Neuronal stem cell (in vitro differentiated cells): ENCODE measurements around the gene PPP1R27. TPM values are rescaled to one million over a fixed set of nuclear protein-coding genes. Genes with fewer than 3 reads are reported as not detected.

Source experiments
- DNase-seq: peaks from one replicate; pipeline ENCODE4 v3.0.0-alpha.2; 2013; ENCODE audit warnings: low spot score
- H2AFZ ChIP-seq: one replicate; pipeline ENCODE4 v1.6.1; 2013; ENCODE audit warnings: mild to moderate bottlenecking, low read length, inconsistent platforms
- H2AK5ac ChIP-seq: 2 replicates; pipeline ENCODE4 v1.6.1; 2013; ENCODE audit warnings: low read depth, mild to moderate bottlenecking, inconsistent platforms, low read length, moderate library complexity, mixed read lengths
- H2BK120ac ChIP-seq: 2 replicates; pipeline ENCODE4 v1.6.1; 2013; ENCODE audit warnings: low read depth, mild to moderate bottlenecking, inconsistent platforms, low read length, moderate library complexity, mixed read lengths
- H2BK12ac ChIP-seq: one replicate; pipeline ENCODE4 v1.6.1; 2013; ENCODE audit warnings: low read length, inconsistent platforms
- H2BK15ac ChIP-seq: 2 replicates; pipeline ENCODE4 v1.6.1; 2013; ENCODE audit warnings: mild to moderate bottlenecking, low read length, inconsistent platforms, mixed read lengths
- H2BK5ac ChIP-seq: one replicate; pipeline ENCODE4 v1.6.1; 2013; ENCODE audit warnings: inconsistent platforms, mild to moderate bottlenecking, low read length, moderate library complexity
- H3K14ac ChIP-seq: one replicate; pipeline ENCODE4 v1.6.1; 2013; ENCODE audit warnings: low read length, inconsistent platforms
- H3K18ac ChIP-seq: 2 replicates; pipeline ENCODE4 v1.6.1; 2013; ENCODE audit warnings: low read length, inconsistent platforms
- H3K23ac ChIP-seq: 2 replicates; pipeline ENCODE4 v1.6.1; 2013; ENCODE audit warnings: low read depth, mild to moderate bottlenecking, mixed read lengths, low read length, inconsistent platforms; ENCODE audit not compliant: poor library complexity
- H3K27ac ChIP-seq: replicated peaks from 3 replicates; pipeline ENCODE4 v1.5.1; 2013; ENCODE audit warnings: low read length, inconsistent platforms
- H3K27me3 ChIP-seq, 3 experiments: 2 replicates each; pipeline ENCODE4 v1.6.1; 2013; ENCODE audit warnings: low read length in 3 of 3, mild to moderate bottlenecking in 2 of 3, inconsistent platforms in 1 of 3, low read depth in 1 of 3, mixed read lengths in 1 of 3, moderate library complexity in 1 of 3; ENCODE audit not compliant: control insufficient read depth in 3 of 3, insufficient read depth in 3 of 3
- H3K36me3 ChIP-seq, 2 donors: replicated peaks in 1 of 2; 2 replicates each; pipeline ENCODE4 v1.6.1; 2013; ENCODE audit warnings: low read length in 2 of 2; ENCODE audit not compliant: control insufficient read depth in 2 of 2, insufficient read depth in 2 of 2
- H3K4ac ChIP-seq: 2 replicates; pipeline ENCODE4 v1.6.1; 2013; ENCODE audit warnings: inconsistent platforms, mild to moderate bottlenecking, low read length, moderate library complexity
- H3K4me1 ChIP-seq, 2 donors: 1 replicate in 1 of 2; 2 replicates in 1 of 2; pipeline ENCODE4 v1.6.1; 2013; ENCODE audit warnings: low read length in 2 of 2, low read depth in 1 of 2; ENCODE audit not compliant: control insufficient read depth in 2 of 2, insufficient read depth in 1 of 2
- H3K4me2 ChIP-seq: one replicate; pipeline ENCODE4 v1.6.1; 2013; ENCODE audit warnings: mild to moderate bottlenecking, low read length, inconsistent platforms; ENCODE audit not compliant: insufficient read depth, poor library complexity, severe bottlenecking
- H3K4me3 ChIP-seq, 2 donors: 2 replicates each; pipeline ENCODE4 v1.5.1; 2013; ENCODE audit warnings: low read length in 2 of 2, mild to moderate bottlenecking in 2 of 2, inconsistent platforms in 1 of 2, moderate library complexity in 1 of 2
- H3K79me1 ChIP-seq: one replicate; pipeline ENCODE4 v1.6.1; 2013; ENCODE audit warnings: low read depth, mild to moderate bottlenecking, inconsistent platforms, low read length, moderate library complexity
- H3K9ac ChIP-seq: one replicate; pipeline ENCODE4 v1.6.1; 2013; ENCODE audit warnings: mild to moderate bottlenecking, low read depth, low read length, inconsistent platforms; ENCODE audit not compliant: poor library complexity
- H3K9me3 ChIP-seq, 2 donors: replicated peaks in 1 of 2; 2 replicates each; pipeline versions ENCODE3 to v1.6.1; 2013; ENCODE audit warnings: low read length in 2 of 2, mild to moderate bottlenecking in 2 of 2, inconsistent platforms in 1 of 2, low read depth in 1 of 2, mixed read lengths in 1 of 2, moderate library complexity in 1 of 2; ENCODE audit not compliant: control insufficient read depth in 2 of 2, insufficient read depth in 1 of 2
- H4K8ac ChIP-seq: one replicate; pipeline ENCODE4 v1.6.1; 2013; ENCODE audit warnings: low read depth, mild to moderate bottlenecking, inconsistent platforms, low read length, moderate library complexity
- H4K91ac ChIP-seq: one replicate; pipeline ENCODE4 v1.6.1; 2013; ENCODE audit warnings: low read length, low read depth, mild to moderate bottlenecking, inconsistent platforms; ENCODE audit not compliant: poor library complexity
- WGBS, 2 donors: extraction: QIAGEN DNeasy Blood & Tissue Kit; methylation state at CpG; one replicate each; pipeline ENCODE4 v1.1.7; 2013; ENCODE audit warnings: missing lambda C conversion rate in 2 of 2, mixed read lengths in 1 of 2; ENCODE audit not compliant: insufficient read length in 2 of 2, insufficient replicate concordance in 1 of 2; ENCODE audit errors: extremely low coverage in 2 of 2; 5-methylcytosine and 5-hydroxymethylcytosine counted together
- polyA plus RNA-seq, 2 experiments: library from polyadenylated mRNA; stranded (reverse); fragments of 200-250 nt; gene quantifications; one replicate each; pipeline ENCODE4 v1.2.3, GENCODE V29; 2013

Gene PPP1R27, protein sequence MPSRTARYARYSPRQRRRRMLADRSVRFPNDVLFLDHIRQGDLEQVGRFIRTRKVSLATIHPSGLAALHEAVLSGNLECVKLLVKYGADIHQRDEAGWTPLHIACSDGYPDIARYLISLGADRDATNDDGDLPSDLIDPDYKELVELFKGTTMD
- 0.20 TPM for polyA plus RNA-seq (2013, experiment 1 of 2)
- polyA plus RNA-seq (2013, experiment 2 of 2): 0.21 TPM

GRCh38 chr17:81834831-81835267 lies at the start of gene PPP1R27:
PPP1R27 (minus strand) TSS chr17:81835050; CDS start chr17:81834953, 97 bp downstream.
- H3K14ac ChIP-seq: no peak within 1 kb of the TSS
- peak within 1 kb of the TSS; percentile 65 for H4K8ac ChIP-seq
- peak within 1 kb of the TSS; percentile 81 to 96 for H3K4me3 ChIP-seq
- H3K4me2 ChIP-seq: peak within 1 kb of the TSS; percentile 77
- H3K27me3 ChIP-seq: no peaks in the 10 kb centered on the region
- peak within 1 kb of the TSS; percentile 30 for H3K9ac ChIP-seq
- H2BK15ac ChIP-seq: no peak within 1 kb of the TSS
- H2BK120ac ChIP-seq: no peak within 1 kb of the TSS
- no peak within 1 kb of the TSS for H4K91ac ChIP-seq
- no peaks in the 10 kb centered on the region for H3K9me3 ChIP-seq
- peaks cover 6 to 11% of the 10 kb centered on the region in 2 donors for H3K4me1 ChIP-seq
- no peak within 1 kb of the TSS for H3K27ac ChIP-seq
- no peak within 1 kb of the TSS for H2BK5ac ChIP-seq
- H2AK5ac ChIP-seq: peak within 1 kb of the TSS; percentile 63
- H3K36me3 ChIP-seq: peaks cover 2 to 7% of the 10 kb centered on the region in 2 donors
- peak within 1 kb of the TSS; percentile 80 for H3K23ac ChIP-seq
- H2BK12ac ChIP-seq: peak within 1 kb of the TSS; percentile 7
- H2AFZ ChIP-seq: peak within 1 kb of the TSS; percentile 83
- WGBS, 2 donors: no CpG with 5 or more reads among the region's 26 CpGs
- peaks cover 22% of the 10 kb centered on the region for H3K79me1 ChIP-seq
- no peak for DNase-seq
- H3K4ac ChIP-seq: peak within 1 kb of the TSS; percentile 1
- H3K18ac ChIP-seq: no peak within 1 kb of the TSS

DNA sequence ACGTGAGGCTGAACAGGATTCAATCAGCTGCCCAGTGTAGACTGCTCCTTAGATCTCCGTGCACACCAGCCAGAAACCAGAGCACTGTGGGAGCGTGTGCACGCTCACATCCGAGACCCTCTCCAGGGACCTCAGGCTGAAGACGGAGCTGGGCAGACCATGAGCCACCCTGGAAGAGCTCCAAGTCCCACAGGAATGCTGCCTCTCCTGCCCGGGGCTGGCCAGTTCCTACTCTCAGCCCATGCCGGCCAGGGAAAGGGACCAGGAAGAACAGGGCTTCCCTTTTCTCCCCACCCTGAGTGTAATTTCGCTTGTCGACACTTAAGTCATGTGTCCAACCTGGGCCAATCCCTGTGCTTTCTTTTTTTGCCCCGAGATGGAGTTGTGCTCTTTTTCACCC lies 49.7 kb upstream of the PPP1R27 start:
- Histone ChIP-seq H2BK5ac (no peak overlapping the region), H3K4ac (no peak overlapping the region), H2BK15ac (no peak overlapping the region), H4K8ac (no peak overlapping the region), H3K36me3 (peaks cover 48 to 87% of the 10 kb centered on the region in 2 donors), H3K23ac (no peak overlapping the region), H3K4me2 (no peak overlapping the region), H3K4me1 (peaks cover 0 to 3% of the 10 kb centered on the region in 2 donors), H3K4me3 (no peak overlapping the region), H2BK120ac (no peak overlapping the region), H3K27me3 (no peaks in the 10 kb centered on the region), H3K9me3 (no peaks in the 10 kb centered on the region), H4K91ac (no peak overlapping the region), H3K14ac (no peak overlapping the region), H3K27ac (no peak overlapping the region), H2BK12ac (no peak overlapping the region), H2AK5ac (no peak overlapping the region), H3K18ac (no peak overlapping the region), H3K9ac (no peak overlapping the region), H2AFZ (no peak overlapping the region), H3K79me1 (peaks cover 10% of the 10 kb centered on the region)
- WGBS, 2 donors: no CpG with 5 or more reads among the region's 11 CpGs
- DNase-seq: no peak

DNA sequence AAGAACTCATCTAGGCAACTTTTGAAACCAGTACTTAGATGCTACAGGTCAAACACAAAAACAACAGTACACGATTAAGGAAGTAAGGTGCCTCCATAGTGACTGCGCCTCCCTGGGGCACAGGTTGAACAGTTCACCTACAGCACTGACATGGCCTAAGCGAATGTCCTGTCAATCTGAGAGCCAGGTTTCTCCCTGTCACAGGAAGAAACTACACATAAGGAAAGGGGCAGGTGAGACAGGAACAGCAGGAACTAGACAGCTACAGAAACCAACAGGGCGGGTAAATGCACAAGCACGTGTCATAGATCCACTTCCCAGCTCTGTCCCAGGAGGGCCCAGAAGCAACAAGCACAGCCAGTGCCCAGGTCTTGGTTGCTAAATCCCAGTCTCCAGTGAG lies 44.3 kb upstream of the PPP1R27 start:
- H3K27me3 ChIP-seq: no peaks in the 10 kb centered on the region
- no peaks in the 10 kb centered on the region for H3K4me1 ChIP-seq
- H3K9me3 ChIP-seq: peaks cover 0 to 4% of the 10 kb centered on the region in 2 donors
- no peak overlapping the region for H3K9ac ChIP-seq
- no peak overlapping the region for H3K14ac ChIP-seq
- H2BK15ac ChIP-seq: no peak overlapping the region
- no peak overlapping the region for H3K18ac ChIP-seq
- no peak overlapping the region for H2AK5ac ChIP-seq
- H3K4ac ChIP-seq: no peak overlapping the region
- H3K4me2 ChIP-seq: no peak overlapping the region
- H2BK120ac ChIP-seq: no peak overlapping the region
- H3K23ac ChIP-seq: no peak overlapping the region
- peaks cover 7 to 61% of the 10 kb centered on the region in 2 donors for H3K36me3 ChIP-seq
- no peak overlapping the region for H2AFZ ChIP-seq
- no peak overlapping the region for H2BK12ac ChIP-seq
- DNase-seq: no peak
- WGBS, 2 donors: no CpG with 5 or more reads among the region's 5 CpGs
- H2BK5ac ChIP-seq: no peak overlapping the region
- no peaks in the 10 kb centered on the region for H3K79me1 ChIP-seq
- no peak overlapping the region for H3K4me3 ChIP-seq
- H4K8ac ChIP-seq: no peak overlapping the region
- no peak overlapping the region for H4K91ac ChIP-seq
- no peak overlapping the region for H3K27ac ChIP-seq

DNA sequence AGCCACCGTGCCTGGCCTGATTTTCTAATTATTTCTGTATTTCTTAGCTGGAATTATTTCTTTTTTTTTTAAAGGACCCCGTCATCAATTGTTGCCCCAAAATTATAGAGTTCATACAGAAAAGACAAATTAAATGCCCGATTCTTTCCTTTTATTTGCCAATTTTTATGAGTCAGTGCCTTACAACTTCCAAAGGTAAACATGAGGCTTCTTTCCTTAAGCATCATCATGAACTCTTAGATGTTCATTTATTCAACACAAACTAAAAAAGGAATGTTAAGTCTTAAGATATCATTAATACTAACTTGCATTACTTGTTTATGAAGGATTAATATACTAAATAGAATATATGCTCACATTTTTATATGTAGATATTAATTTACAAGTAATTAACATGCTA lies 43.4 kb upstream of the PPP1R27 start:
- no peak overlapping the region for H3K18ac ChIP-seq
- H4K8ac ChIP-seq: no peak overlapping the region
- no peak overlapping the region for H3K23ac ChIP-seq
- no peak overlapping the region for H3K14ac ChIP-seq
- H3K9ac ChIP-seq: no peak overlapping the region
- no peak overlapping the region for H2AK5ac ChIP-seq
- H3K36me3 ChIP-seq: peaks cover 6 to 57% of the 10 kb centered on the region in 2 donors
- no peak overlapping the region for H3K4me3 ChIP-seq
- H2BK5ac ChIP-seq: no peak overlapping the region
- H2BK120ac ChIP-seq: no peak overlapping the region
- no peaks in the 10 kb centered on the region for H3K27me3 ChIP-seq
- H2AFZ ChIP-seq: no peak overlapping the region
- H3K4me2 ChIP-seq: no peak overlapping the region
- H2BK12ac ChIP-seq: no peak overlapping the region
- no peak overlapping the region for H3K27ac ChIP-seq
- no peak overlapping the region for H4K91ac ChIP-seq
- WGBS, 2 donors: no CpG with 5 or more reads among the region's 3 CpGs
- H3K79me1 ChIP-seq: no peaks in the 10 kb centered on the region
- H3K4me1 ChIP-seq: no peaks in the 10 kb centered on the region
- H2BK15ac ChIP-seq: no peak overlapping the region
- no peak overlapping the region for H3K4ac ChIP-seq
- peaks cover 0 to 5% of the 10 kb centered on the region in 2 donors for H3K9me3 ChIP-seq
- no peak for DNase-seq
